GM12878 (cell line): Measurements from ENCODE around the gene TMEM214. TPM values are rescaled to one million over a fixed set of nuclear protein-coding genes. Genes with fewer than 3 reads are reported as not detected.
A peak's percentile ranks its signal among the peaks of the same experiment; 100 is the strongest.

Experiments
- ATAC-seq: fragments of 200-7000 bp; cut with Tn5 transposase; 3 replicates; pipeline ENCODE4 v1.9.1; 2020; ENCODE audit warnings: mild to moderate bottlenecking, moderate library complexity
- BruUV-seq: library from RNA; stranded (reverse); fragments of 400-500 nt; replicated peaks from 2 replicates; lab custom pipeline; 2021; lab: Mats Ljungman, UMichigan
- CTCF ChIA-PET: fragments of 300-600 bp; sonication (Branson Sonifier 250); formaldehyde crosslinking; extraction: SDS; loops from one replicate; lab custom pipeline; 2021; ENCODE audit warnings: inconsistent platforms; lab: Yijun Ruan, JAX
- POLR2A ChIA-PET: fragments of 350-600 bp; formaldehyde crosslinking; extraction: SDS; loops from one replicate; lab custom pipeline; 2021; ENCODE audit warnings: inconsistent platforms; lab: Charles Lee
- RAD21 ChIA-PET: fragments of 300-600 bp; sonication (Branson Sonifier 250); formaldehyde crosslinking; loops from one replicate; lab custom pipeline; 2023; ENCODE audit warnings: antibody characterized with exemption; ENCODE audit not compliant: unreplicated experiment; lab: Charles Lee
- SMC1A ChIA-PET: fragments of 300-600 bp; sonication (Branson Sonifier 250); formaldehyde crosslinking; loops from one replicate; lab custom pipeline; 2023; ENCODE audit not compliant: unreplicated experiment, uncharacterized antibody; lab: Charles Lee
- DNase-seq: peaks from one replicate; pipeline ENCODE4 v3.0.0-alpha.2; 2011; ENCODE audit warnings: low read depth, low spot score
- FAIRE-seq: peaks from 3 replicates; lab custom pipeline; 2011; peaks lifted over from hg19 to GRCh38; lab: Jason Lieb, UNC
- H2AFZ ChIP-seq: 2 replicates; pipeline ENCODE4 v1.6.0; 2011; ENCODE audit warnings: low read depth, low read length, control low read depth; ENCODE audit not compliant: control insufficient read depth
- H3K27ac ChIP-seq: 2 replicates; pipeline ENCODE4 v1.5.1; 2011; ENCODE audit warnings: control low read depth; ENCODE audit not compliant: control insufficient read depth, insufficient read depth
- H3K27me3 ChIP-seq, 2 experiments: replicated peaks in 1 of 2; 2 replicates each; pipeline versions ENCODE4 v1.6.0 to v1.6.1; 2011; ENCODE audit warnings: low read length in 1 of 2; ENCODE audit not compliant: control insufficient read depth in 2 of 2, insufficient read depth in 2 of 2
- H3K36me3 ChIP-seq, 2 experiments: 2 replicates each; pipeline ENCODE4 v1.5.1; 2011; ENCODE audit warnings: low read length in 1 of 2; ENCODE audit not compliant: control insufficient read depth in 2 of 2, insufficient read depth in 2 of 2
- H3K4me1 ChIP-seq: 2 replicates; pipeline ENCODE4 v1.6.1; 2011; ENCODE audit warnings: mild to moderate bottlenecking, low read length, moderate library complexity, mixed read lengths; ENCODE audit not compliant: control insufficient read depth, insufficient read depth
- H3K4me2 ChIP-seq: 2 replicates; pipeline ENCODE4 v1.6.0; 2011; ENCODE audit warnings: control low read depth; ENCODE audit not compliant: control insufficient read depth, insufficient read depth
- H3K4me3 ChIP-seq: fragments of 200-600 bp; sonication (generic); 2 replicates; pipeline ENCODE4 v1.5.1; 2016
- H3K79me2 ChIP-seq: 2 replicates; pipeline ENCODE4 v1.6.0; 2011; ENCODE audit warnings: low read length; ENCODE audit not compliant: control insufficient read depth, insufficient read depth
- H3K9ac ChIP-seq: 2 replicates; pipeline ENCODE4 v1.8.0; 2011; ENCODE audit warnings: low read length, control low read depth, mixed read lengths; ENCODE audit not compliant: control insufficient read depth, insufficient read depth
- H3K9me3 ChIP-seq: replicated peaks from 3 replicates; pipeline ENCODE4 v1.5.1; 2011; ENCODE audit warnings: mild to moderate bottlenecking, low read length; ENCODE audit not compliant: control insufficient read depth, insufficient read depth
- H4K20me1 ChIP-seq: 2 replicates; pipeline ENCODE4 v1.6.0; 2011; ENCODE audit not compliant: control insufficient read depth, insufficient read depth
- MTA2 ChIP-seq: fragments of 450-650 bp; IDR thresholded peaks from 2 replicates; pipeline ENCODE4 v1.6.1; 2016; ENCODE audit warnings: low read depth, mild to moderate bottlenecking, moderate library complexity
- MTA3 ChIP-seq: IDR thresholded peaks from 2 replicates; pipeline ENCODE4 v1.6.1; 2012; ENCODE audit warnings: low read length, inconsistent platforms, borderline replicate concordance
- NRF1 ChIP-seq: conservative IDR thresholded peaks from 2 replicates; pipeline ENCODE4 v1.6.1; 2011; ENCODE audit warnings: mild to moderate bottlenecking, low read depth, low read length, improper control_type of control experiment
- POLR2AphosphoS2 ChIP-seq: IDR thresholded peaks from 2 replicates; pipeline ENCODE4 v1.6.1; 2011; ENCODE audit warnings: low read depth, mild to moderate bottlenecking, low read length, improper control_type of control experiment, moderate library complexity
- RAD21 ChIP-seq: IDR thresholded peaks from 2 replicates; pipeline ENCODE4 v1.6.1; 2011; ENCODE audit warnings: mild to moderate bottlenecking, low read depth, low read length, moderate library complexity; ENCODE audit not compliant: insufficient read depth
- SMC3 ChIP-seq: IDR thresholded peaks from 2 replicates; pipeline ENCODE4 v1.6.1; 2011; ENCODE audit warnings: low read length, improper control_type of control experiment, borderline replicate concordance
- ZZZ3 ChIP-seq: IDR thresholded peaks from 2 replicates; pipeline ENCODE4 v1.6.1; 2011; ENCODE audit warnings: low read depth; ENCODE audit not compliant: control insufficient read depth, insufficient read length
- WGBS: methylation state at CpG from one replicate; pipeline ENCODE4 v1.1.6; 2016; ENCODE audit warnings: low lambda C conversion rate; ENCODE audit not compliant: insufficient replicate concordance, insufficient coverage; ENCODE audit errors: missing lambda C conversion rate; 5-methylcytosine and 5-hydroxymethylcytosine counted together
- in situ Hi-C: fragments of 300-500 bp; cut with MboI; formaldehyde crosslinking; loops from 9 replicates; pipeline ENCODE4 v1.14.3; 2018; ENCODE audit warnings: mixed read lengths
- intact Hi-C: fragments of 100-400 bp; cut with micrococcal nuclease; formaldehyde crosslinking; loops from one replicate; pipeline ENCODE4 v1.14.2; 2022; ENCODE audit not compliant: unreplicated experiment
- polyA plus RNA-seq, 11 experiments: library from polyadenylated mRNA; depleted of rRNA in 4 of 11; unstranded in 6 of 11; stranded (reverse) in 5 of 11; fragments of >200 nt; fragmentation: Nextera tagmentation in 4 of 11; fragmentation: Illumina TruSeq in 1 of 11; extraction: Ambion mirVana in 4 of 11; extraction: Trizol in 1 of 11; gene quantifications; 1 replicate in 1 of 11; 2 replicates in 10 of 11; pipeline versions ENCODE4 v1.2.1 to v1.2.3, GENCODE V29; 2011 to 2016; ENCODE audit warnings: inconsistent platforms in 2 of 11, missing spikeins in 2 of 11, low read depth in 1 of 11
- total RNA-seq, 4 experiments: library from RNA; depleted of rRNA in 3 of 4; stranded (reverse); fragments of >200 nt in 3 of 4; fragmentation: Illumina TruSeq in 1 of 4; extraction: Trizol in 1 of 4; gene quantifications; 2 replicates each; pipeline versions ENCODE4 v1.2.1 to v1.2.3, GENCODE V29; 2013 to 2021
- TF ChIP-seq, protein P1 (sequence below), 3 experiments: IDR thresholded peaks in 2 of 3; conservative IDR thresholded peaks in 1 of 3; 2 replicates each; pipeline ENCODE4 v1.5.1; 2011; ENCODE audit warnings: low read depth in 3 of 3, low read length in 3 of 3, mild to moderate bottlenecking in 3 of 3, control low read depth in 2 of 3, moderate library complexity in 2 of 3, inconsistent platforms in 1 of 3, mixed read lengths in 1 of 3; ENCODE audit not compliant: control insufficient read depth in 2 of 3, insufficient read depth in 1 of 3; ENCODE audit errors: extremely low read depth in 1 of 3
- TF ChIP-seq, protein P2 (sequence below): IDR thresholded peaks from 2 replicates; pipeline ENCODE4 v1.6.1; 2011; ENCODE audit warnings: borderline replicate concordance, low read depth, mild to moderate bottlenecking, moderate library complexity, mixed read lengths, low read length; ENCODE audit not compliant: insufficient read depth; ENCODE audit errors: extremely low read length

Gene TMEM214
- total and polyA plus RNA-seq, 10 of the 15 experiments (the other 5 are each of a cell fraction or from before 2014, with no cell fraction given), result 10.4 to 79.2 (median 45.0) TPM

DNA sequence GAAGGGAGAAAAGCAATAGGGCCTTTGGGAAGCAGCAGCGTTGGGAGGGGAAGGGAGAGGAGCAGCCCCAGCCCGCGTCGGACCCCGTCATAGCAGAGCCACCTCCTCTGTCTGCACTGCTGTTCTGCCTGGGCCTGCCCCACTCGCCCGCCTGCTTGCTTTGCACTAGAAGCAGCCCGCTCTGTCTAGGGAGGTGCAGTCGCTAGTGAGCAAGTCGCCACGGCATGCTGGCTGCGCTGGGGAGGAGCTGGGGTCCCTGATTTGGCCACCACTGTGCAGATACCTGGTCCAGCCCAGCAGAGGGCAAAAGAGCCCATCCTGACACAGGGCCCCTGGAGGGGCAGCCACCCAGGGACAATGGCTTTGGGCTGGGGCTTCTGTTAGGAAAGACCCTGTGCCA is 8.0 kb upstream of the TMEM214 start:
- no peak overlapping the region for H3K9ac ChIP-seq
- TF ChIP-seq RAD21, result peak; percentile 18; the same call in 1 of the 2 replicates
- TF ChIP-seq, protein P1, sequence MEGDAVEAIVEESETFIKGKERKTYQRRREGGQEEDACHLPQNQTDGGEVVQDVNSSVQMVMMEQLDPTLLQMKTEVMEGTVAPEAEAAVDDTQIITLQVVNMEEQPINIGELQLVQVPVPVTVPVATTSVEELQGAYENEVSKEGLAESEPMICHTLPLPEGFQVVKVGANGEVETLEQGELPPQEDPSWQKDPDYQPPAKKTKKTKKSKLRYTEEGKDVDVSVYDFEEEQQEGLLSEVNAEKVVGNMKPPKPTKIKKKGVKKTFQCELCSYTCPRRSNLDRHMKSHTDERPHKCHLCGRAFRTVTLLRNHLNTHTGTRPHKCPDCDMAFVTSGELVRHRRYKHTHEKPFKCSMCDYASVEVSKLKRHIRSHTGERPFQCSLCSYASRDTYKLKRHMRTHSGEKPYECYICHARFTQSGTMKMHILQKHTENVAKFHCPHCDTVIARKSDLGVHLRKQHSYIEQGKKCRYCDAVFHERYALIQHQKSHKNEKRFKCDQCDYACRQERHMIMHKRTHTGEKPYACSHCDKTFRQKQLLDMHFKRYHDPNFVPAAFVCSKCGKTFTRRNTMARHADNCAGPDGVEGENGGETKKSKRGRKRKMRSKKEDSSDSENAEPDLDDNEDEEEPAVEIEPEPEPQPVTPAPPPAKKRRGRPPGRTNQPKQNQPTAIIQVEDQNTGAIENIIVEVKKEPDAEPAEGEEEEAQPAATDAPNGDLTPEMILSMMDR (IDR thresholded peaks at IDR 0.05 in 2 of 3, conservative IDR thresholded peaks at IDR 0.05 in 1 of 3; ENCODE audit: control insufficient read depth in 2 of 3, extremely low read depth in 1 of 3, insufficient read depth in 1 of 3, low read depth in 3 of 3, low read length in 3 of 3), result 0 out of 6 replicates have a peak, but pooled peaks of 1 of the 3 experiments have one; percentile 1
- TF ChIP-seq MTA3, result no peak
- no peak overlapping the region for H3K4me2 ChIP-seq
- no peaks in the 10 kb centered on the region; the same call in none of the 2 replicates for H3K79me2 ChIP-seq
- H3K36me3 ChIP-seq, result peaks cover 0 to 9% of the 10 kb centered on the region in 2 experiments; a peak in 3 of 4 replicates
- RAD21 ChIA-PET, result no interaction called here
- DNase-seq (no peak), ATAC-seq (no peak), FAIRE-seq (no peak)
- WGBS, result 99% methylated on average over 12 of the region's 12 CpGs
- SMC1A ChIA-PET, result interaction anchor here (0.9 to 1.1 kb wide), 2 partner anchors 8 to 41 kb away, joined by 3 read pairs; no protein-coding TSS in a partner anchor
- no peak overlapping the region for H3K27ac ChIP-seq
- H3K4me3 ChIP-seq, result no peak overlapping the region
- POLR2A ChIA-PET, result no interaction called here
- intact Hi-C loops, result no loop called here
- H2AFZ ChIP-seq, result no peak overlapping the region
- BruUV-seq, result no TSS peak
- H3K27me3 ChIP-seq, result no peaks in the 10 kb centered on the region
- H3K4me1 ChIP-seq, result no peaks in the 10 kb centered on the region
- CTCF ChIA-PET, result interaction anchor here (0.6 kb wide), 1 partner anchor 278 kb away, joined by 3 read pairs; no protein-coding TSS in a partner anchor
- in situ Hi-C loops, result no loop called here
- no peaks in the 10 kb centered on the region for H3K9me3 ChIP-seq
- H4K20me1 ChIP-seq, result no peaks in the 10 kb centered on the region

DNA sequence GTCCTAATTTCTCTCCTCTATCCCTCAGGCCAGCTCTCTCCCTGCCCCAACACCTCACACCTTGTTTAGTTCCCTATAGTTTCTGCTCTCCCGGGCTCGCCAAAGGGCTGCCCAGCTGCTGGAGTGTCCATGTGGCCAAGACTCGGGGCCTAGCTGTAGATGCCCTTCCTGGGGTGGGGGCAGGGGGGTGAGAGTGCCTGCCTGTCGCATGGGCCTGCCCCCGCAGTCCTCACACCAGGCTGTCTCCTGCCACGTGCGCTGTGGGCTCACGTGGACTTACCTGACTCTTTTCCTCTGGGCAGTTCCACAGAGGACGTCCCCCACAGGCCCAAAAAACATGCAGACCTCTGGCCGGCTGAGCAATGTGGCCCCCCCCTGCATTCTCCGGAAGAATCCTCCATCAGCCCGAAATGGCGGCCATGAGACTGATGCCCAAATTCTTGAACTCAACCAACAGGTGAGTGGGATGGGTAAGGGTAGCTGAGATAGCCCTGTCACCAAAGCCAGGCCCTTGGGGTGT is 7.4 kb upstream of the TMEM214 start:
- SMC1A ChIA-PET, result interaction anchor here (0.9 to 1.1 kb wide), 2 partner anchors 8 to 40 kb away, joined by 3 read pairs; no protein-coding TSS in a partner anchor
- no peak for DNase-seq
- no peak overlapping the region for H3K4me2 ChIP-seq
- TF ChIP-seq SMC3 (no peak), MTA2 (no peak), NRF1 (no peak), ZZZ3 (no peak), POLR2AphosphoS2 (no peak)
- TF ChIP-seq, protein P2, sequence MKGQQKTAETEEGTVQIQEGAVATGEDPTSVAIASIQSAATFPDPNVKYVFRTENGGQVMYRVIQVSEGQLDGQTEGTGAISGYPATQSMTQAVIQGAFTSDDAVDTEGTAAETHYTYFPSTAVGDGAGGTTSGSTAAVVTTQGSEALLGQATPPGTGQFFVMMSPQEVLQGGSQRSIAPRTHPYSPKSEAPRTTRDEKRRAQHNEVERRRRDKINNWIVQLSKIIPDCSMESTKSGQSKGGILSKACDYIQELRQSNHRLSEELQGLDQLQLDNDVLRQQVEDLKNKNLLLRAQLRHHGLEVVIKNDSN, result no peak

More for the DNA sequence above, 7.4 kb upstream of the TMEM214 start:
- no peak overlapping the region for H2AFZ ChIP-seq
- no peak overlapping the region for H3K4me3 ChIP-seq
- intact Hi-C loops, result no loop called here
- in situ Hi-C loops, result no loop called here
- ChIA-PET POLR2A (no interaction called here), RAD21 (interaction anchor here (1.2 kb wide), 1 partner anchor 25 kb away, joined by 3 read pairs; no protein-coding TSS in a partner anchor), CTCF (interaction anchor here (1.2 kb wide), 1 partner anchor 46 kb away, joined by 3 read pairs; no protein-coding TSS in a partner anchor)
- no peaks in the 10 kb centered on the region for H3K4me1 ChIP-seq
- H3K9ac ChIP-seq, result no peak overlapping the region
- H3K79me2 ChIP-seq, result no peaks in the 10 kb centered on the region; the same call in none of the 2 replicates
- H3K9me3 ChIP-seq, result no peaks in the 10 kb centered on the region
- H3K27ac ChIP-seq, result no peak overlapping the region
- BruUV-seq, result no TSS peak
- ATAC-seq, result no peak
- peaks cover 0 to 9% of the 10 kb centered on the region in 2 experiments; a peak in 3 of 4 replicates for H3K36me3 ChIP-seq
- 91% methylated on average over 13 of the region's 13 CpGs for WGBS
- no peaks in the 10 kb centered on the region for H4K20me1 ChIP-seq
- FAIRE-seq, result no peak
- no peaks in the 10 kb centered on the region for H3K27me3 ChIP-seq
